ENCODE results near the gene TNPO2. TPM values are rescaled to one million over a fixed set of nuclear protein-coding genes. Genes with fewer than 3 reads are reported as not detected.
A peak's percentile ranks its signal among the peaks of the same experiment; 100 is the strongest.

Gene TNPO2
- total RNA-seq, 2 donors from 2014 or later = 15.0 to 35.6 TPM

DNA sequence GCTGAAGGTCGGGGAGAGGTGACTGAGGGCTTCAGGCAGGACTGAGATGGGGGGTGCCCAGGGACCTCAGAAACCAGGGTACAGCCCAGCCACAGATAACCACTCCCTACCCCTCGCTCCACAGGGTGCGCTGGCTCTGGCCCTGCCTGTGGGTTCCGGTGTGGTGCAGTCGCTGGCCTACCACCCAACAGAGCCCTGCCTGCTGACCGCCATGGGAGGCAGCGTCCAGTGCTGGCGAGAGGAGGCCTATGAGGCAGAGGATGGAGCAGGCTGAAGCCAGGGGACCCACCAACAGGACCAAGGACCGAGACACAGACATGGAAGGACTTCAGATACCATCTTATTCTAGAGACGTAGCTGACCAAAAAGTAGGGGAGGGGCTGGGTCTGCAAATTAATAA, 48.3 kb downstream of the TNPO2 start:
- peaks cover 12 to 26% of the 10 kb centered on the region in 2 donors for H3K36me3 ChIP-seq (replicated peaks in 1 of 2; ENCODE audit: insufficient read depth in 1 of 2, low read depth in 2 of 2)
- DNase-seq (no peak), ATAC-seq (no peak)
- TF ChIP-seq, protein P1, sequence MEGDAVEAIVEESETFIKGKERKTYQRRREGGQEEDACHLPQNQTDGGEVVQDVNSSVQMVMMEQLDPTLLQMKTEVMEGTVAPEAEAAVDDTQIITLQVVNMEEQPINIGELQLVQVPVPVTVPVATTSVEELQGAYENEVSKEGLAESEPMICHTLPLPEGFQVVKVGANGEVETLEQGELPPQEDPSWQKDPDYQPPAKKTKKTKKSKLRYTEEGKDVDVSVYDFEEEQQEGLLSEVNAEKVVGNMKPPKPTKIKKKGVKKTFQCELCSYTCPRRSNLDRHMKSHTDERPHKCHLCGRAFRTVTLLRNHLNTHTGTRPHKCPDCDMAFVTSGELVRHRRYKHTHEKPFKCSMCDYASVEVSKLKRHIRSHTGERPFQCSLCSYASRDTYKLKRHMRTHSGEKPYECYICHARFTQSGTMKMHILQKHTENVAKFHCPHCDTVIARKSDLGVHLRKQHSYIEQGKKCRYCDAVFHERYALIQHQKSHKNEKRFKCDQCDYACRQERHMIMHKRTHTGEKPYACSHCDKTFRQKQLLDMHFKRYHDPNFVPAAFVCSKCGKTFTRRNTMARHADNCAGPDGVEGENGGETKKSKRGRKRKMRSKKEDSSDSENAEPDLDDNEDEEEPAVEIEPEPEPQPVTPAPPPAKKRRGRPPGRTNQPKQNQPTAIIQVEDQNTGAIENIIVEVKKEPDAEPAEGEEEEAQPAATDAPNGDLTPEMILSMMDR (IDR thresholded peaks at IDR 0.05) = no peak
- TF ChIP-seq POLR2A (IDR thresholded peaks at IDR 0.05) = no peak
- H3K9me3 ChIP-seq = no peaks in the 10 kb centered on the region
- WGBS, 2 donors = 81 to 90% methylated on average over 3 to 10 of the region's 10 CpGs
- H3K27me3 ChIP-seq = no peaks in the 10 kb centered on the region
- H3K4me3 ChIP-seq = no peak overlapping the region
- intact Hi-C loops (cut with DNase I) = no loop called here
- no peak overlapping the region for H3K27ac ChIP-seq
- H3K4me1 ChIP-seq = peaks cover 18% of the 10 kb centered on the region

DNA sequence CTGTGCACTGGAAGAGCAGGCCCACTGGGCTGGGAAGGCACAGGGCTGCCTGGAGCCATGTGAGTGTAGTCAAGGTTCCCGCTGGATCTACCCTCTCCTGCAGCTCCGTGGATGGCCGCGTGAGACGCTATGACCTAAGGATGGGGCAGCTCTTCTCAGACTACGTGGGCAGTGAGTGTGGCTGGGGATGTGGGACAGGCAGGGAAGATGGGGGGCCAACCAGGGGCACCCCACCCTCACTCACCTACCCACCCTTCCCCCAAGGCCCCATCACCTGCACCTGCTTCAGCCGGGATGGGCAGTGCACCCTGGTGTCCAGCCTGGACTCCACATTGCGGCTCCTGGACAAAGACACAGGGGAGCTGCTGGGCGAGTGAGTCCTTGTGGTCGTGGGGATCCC, 51.0 kb downstream of the TNPO2 start:
- no peak overlapping the region for H3K4me3 ChIP-seq
- intact Hi-C loops (cut with DNase I) = no loop called here
- no peak for ATAC-seq
- peaks cover 30% of the 10 kb centered on the region for H3K4me1 ChIP-seq
- DNase-seq = no peak
- WGBS, 2 donors = 60 to 64% methylated on average over 1 to 9 of the region's 10 CpGs
- H3K27me3 ChIP-seq = no peaks in the 10 kb centered on the region
- H3K36me3 ChIP-seq (replicated peaks in 1 of 2; ENCODE audit: insufficient read depth in 1 of 2, low read depth in 2 of 2) = peaks cover 4 to 20% of the 10 kb centered on the region in 2 donors
- TF ChIP-seq, protein P1 (IDR thresholded peaks at IDR 0.05) = no peak
- no peak for TF ChIP-seq POLR2A (IDR thresholded peaks at IDR 0.05)
- no peaks in the 10 kb centered on the region for H3K9me3 ChIP-seq
- no peak overlapping the region for H3K27ac ChIP-seq

DNA sequence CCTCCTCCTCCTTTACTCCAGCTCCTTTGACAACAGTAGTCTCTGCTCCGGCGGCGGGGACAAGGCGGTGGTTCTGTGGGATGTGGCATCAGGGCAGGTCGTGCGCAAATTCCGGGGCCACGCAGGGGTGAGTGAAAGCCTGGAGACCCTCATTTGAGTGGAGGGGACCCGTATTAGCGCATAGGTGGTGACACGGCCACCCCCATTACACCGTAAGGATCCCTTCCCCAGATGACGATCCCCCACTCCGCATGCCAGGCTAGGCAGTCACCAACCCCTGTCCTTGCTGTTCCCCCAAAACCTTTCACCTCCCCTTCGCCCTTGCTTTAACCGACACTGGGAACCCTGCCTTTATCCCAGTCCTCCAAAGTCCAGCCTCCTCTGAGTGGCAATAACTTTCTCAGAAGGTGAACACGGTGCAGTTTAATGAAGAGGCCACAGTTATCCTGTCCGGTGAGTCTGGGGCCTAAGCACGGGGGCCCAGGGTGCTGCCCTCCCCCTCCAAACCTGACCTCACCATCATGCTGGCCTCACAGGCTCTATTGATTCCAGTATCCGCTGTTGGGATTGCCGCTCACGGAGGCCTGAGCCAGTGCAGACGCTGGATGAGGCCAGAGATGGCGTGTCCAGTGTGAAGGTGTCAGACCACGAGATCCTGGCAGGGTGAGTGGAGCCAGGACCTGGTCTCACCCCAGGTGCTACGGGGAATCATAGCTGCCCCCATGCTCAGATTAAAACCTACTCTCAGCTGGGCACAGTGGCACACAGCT, 53.4 kb downstream of the TNPO2 start:
- TF ChIP-seq POLR2A (IDR thresholded peaks at IDR 0.05) = no peak
- TF ChIP-seq, protein P1 (IDR thresholded peaks at IDR 0.05) = no peak
- 28 to 31% methylated on average over 18 to 26 of the region's 26 CpGs for WGBS, 2 donors
- Histone ChIP-seq H3K27me3 (no peaks in the 10 kb centered on the region), H3K4me1 (peaks cover 49% of the 10 kb centered on the region), H3K4me3 (peak overlapping the region; percentile 87 to 98), H3K27ac (peak overlapping the region in 3 of 4 donors; percentile 92 to 97 (median 93)), H3K9me3 (no peaks in the 10 kb centered on the region), H3K36me3 (replicated peaks in 1 of 2; ENCODE audit: insufficient read depth in 1 of 2, low read depth in 2 of 2) (peaks cover 0 to 9% of the 10 kb centered on the region in 2 donors)
- no peak for ATAC-seq
- no peak for DNase-seq
- intact Hi-C loops (cut with DNase I) = no loop called here

DNA sequence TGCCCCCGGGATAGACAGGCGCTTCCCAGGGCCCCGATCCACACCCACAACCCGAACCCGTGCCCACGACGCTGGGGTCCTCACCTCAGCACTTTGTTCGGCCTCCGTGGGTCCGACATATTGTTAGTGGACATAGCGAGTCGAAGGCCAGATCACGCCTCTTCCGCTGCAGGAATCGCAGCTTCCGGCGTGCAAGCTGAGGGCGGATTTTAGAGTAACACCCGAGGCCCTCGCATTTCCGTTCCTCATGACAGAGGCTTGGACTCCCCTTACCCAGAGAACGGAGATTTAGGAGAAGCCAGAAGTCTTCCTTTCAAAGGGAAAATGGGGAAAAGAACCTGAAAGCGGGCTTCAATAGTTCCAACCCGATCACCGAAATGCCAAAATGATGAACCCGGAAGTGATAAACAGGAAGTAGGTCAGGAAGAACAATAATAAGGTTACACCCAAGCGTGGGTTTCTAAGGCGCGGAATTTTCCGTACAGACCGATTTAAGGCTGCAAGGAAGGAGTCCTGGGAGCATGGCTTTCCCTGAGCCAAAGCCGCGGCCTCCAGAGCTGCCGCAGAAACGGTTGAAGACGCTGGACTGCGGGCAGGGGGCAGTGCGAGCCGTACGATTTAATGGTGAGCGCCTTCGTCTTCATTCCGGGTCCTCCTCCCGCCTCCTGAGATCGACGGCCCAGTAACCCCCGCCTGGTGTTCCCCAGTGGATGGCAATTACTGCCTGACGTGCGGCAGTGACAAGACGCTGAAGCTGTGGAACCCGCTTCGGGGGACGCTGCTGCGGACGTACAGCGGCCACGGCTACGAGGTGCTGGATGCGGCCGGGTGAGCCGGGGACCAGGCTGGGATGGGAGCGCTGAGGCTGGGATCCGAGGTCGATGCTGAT, 54.2 kb downstream of the TNPO2 start:
- ATAC-seq (peak; percentile 73), DNase-seq (peak; percentile 81 to 83 (median 82))
- peaks cover 0 to 2% of the 10 kb centered on the region in 2 donors for H3K36me3 ChIP-seq (replicated peaks in 1 of 2; ENCODE audit: insufficient read depth in 1 of 2, low read depth in 2 of 2)
- intact Hi-C loops (cut with DNase I) = no loop called here
- H3K9me3 ChIP-seq = no peaks in the 10 kb centered on the region
- peak in 2 of 3 donors; percentile 58 to 62 for TF ChIP-seq POLR2A (IDR thresholded peaks at IDR 0.05)
- TF ChIP-seq, protein P1 (IDR thresholded peaks at IDR 0.05) = peak in 1 of 7 experiments; percentile 4
- peak overlapping the region; percentile 87 to 98 for H3K4me3 ChIP-seq
- 0% methylated on average over 48 to 64 of the region's 64 CpGs for whole genome bisulfite sequencing, 2 donors
- no peaks in the 10 kb centered on the region for H3K27me3 ChIP-seq
- peak overlapping the region; percentile 92 to 97 (median 92) for H3K27ac ChIP-seq
- peaks cover 50% of the 10 kb centered on the region for H3K4me1 ChIP-seq

All from body of pancreas (tissue), 4 donors.